ENCODE measurements around the gene TOB2. TPM values are rescaled to one million over a fixed set of nuclear protein-coding genes. Genes with fewer than 3 reads are reported as not detected.
A peak's percentile ranks its signal among the peaks of the same experiment; 100 is the strongest.

The TOB2 gene
- polyA plus RNA-seq, 1 experiment, result 24.3 TPM

DNA sequence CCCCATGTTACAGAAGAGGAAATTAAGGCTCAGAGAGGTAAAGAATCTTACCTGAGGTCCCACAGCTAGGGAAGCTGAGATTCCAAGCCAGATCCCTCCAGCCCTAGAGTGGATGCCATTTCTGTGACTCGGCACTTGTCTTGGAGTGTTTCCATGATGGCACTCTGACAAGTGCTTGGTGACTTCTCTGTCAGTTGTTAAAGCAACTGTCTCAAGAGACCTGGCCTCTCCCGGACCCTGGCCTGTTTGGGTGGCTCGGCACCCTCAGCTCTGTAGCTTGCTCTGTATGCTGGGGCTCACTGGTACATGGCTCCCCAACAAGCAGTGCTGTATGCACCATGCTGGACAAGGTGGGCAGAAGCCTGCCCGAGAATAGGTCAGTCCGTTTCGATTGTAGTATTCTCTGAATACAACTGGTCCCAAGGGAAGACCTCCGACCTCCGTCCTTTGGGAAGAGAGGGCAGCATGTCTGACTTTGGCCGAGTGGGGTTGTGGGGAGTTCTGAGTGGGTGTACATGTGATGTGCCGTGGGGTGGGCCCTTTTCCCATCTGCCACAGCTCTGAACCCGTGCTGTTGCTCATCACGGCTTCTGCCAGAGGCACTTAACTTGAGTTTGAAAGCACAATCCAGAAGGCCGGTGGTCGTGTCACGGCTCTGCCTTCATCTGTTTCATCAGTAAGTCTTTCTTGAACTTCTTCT, 34.7 kb upstream of the TOB2 start:
- H3K4me3 ChIP-seq (ENCODE audit: low read depth, low read length), result no peak overlapping the region
- TF ChIP-seq CTCF (IDR thresholded peaks at IDR 0.05; ENCODE audit: insufficient read depth, low read depth, low read length), result no peak

GRCh38 chr22:41480397-41480735, 33.8 kb upstream of the TOB2 start:
- Histone ChIP-seq H3K36me3 (ENCODE audit: control insufficient read depth, insufficient read depth, low read length) (no peaks in the 10 kb centered on the region), H3K4me3 (ENCODE audit: low read depth, low read length) (no peak overlapping the region), H3K27me3 (ENCODE audit: control insufficient read depth, insufficient read depth, low read length) (no peaks in the 10 kb centered on the region)
- no peak for TF ChIP-seq CTCF (IDR thresholded peaks at IDR 0.05; ENCODE audit: insufficient read depth, low read depth, low read length)
- no peak for DNase-seq (ENCODE audit: low read depth)
- POLR2A ChIA-PET, result interaction anchor here (0.6 kb wide), 1 partner anchor 37 kb away, joined by 3 read pairs; no protein-coding TSS in a partner anchor
- CTCF ChIA-PET, result interaction anchor here (0.9 to 4.2 kb wide), 7 partner anchors 11 to 117 kb away, joined by 3 to 17 read pairs (median 7); partner anchors contain the start of genes ACO2 and PHF5A

More for the DNA sequence above, 34.7 kb upstream of the TOB2 start:
- POLR2A ChIA-PET, result interaction anchor here (0.6 kb wide), 1 partner anchor 36 kb away, joined by 3 read pairs; no protein-coding TSS in a partner anchor
- CTCF ChIA-PET, result interaction anchor here (1.3 to 4.2 kb wide), 6 partner anchors 10 to 116 kb away, joined by 3 to 17 read pairs (median 8); partner anchors contain the start of genes ACO2 and PHF5A
- no peak for DNase-seq (ENCODE audit: low read depth)
- Histone ChIP-seq H3K36me3 (ENCODE audit: control insufficient read depth, insufficient read depth, low read length) (no peaks in the 10 kb centered on the region), H3K27me3 (ENCODE audit: control insufficient read depth, insufficient read depth, low read length) (no peaks in the 10 kb centered on the region)

DNA sequence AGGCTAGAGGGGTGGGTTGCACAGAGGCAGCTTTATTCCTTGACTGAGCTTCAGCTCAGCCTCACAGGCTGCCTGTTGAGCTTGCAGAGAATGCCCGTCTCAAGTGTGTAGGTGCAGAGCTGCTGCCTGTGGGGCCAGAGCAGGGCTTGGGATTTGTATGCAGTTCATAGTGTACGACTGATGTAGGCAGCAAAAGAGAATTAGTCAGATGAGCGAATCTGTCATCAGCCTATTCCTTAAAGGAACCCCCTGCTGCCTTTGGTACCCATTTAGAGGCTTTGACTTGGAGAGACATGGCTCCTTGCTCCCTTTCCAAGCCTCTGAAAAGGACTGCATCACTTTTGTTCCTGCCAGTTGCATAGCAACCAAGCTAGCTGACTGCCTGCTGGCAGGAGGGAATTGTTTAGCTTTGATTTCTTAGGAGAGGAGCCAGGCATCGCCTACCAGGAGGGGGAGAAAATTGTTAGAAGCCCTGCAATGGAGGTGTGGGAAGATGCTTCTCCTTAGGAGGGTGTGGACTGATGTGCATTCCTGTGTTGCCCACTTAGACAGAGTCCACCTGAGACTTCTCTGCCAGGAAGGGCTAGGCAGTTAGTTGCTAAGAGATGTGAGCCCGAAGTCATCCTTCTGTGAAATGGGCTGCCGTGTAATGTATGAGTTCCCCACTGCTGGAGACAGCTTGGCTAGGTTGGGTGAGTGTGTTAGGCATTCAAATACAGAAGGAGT, 33.2 kb upstream of the TOB2 start:
- Histone ChIP-seq H3K4me3 (ENCODE audit: low read depth, low read length) (no peak overlapping the region), H3K27me3 (ENCODE audit: control insufficient read depth, insufficient read depth, low read length) (no peaks in the 10 kb centered on the region), H3K36me3 (ENCODE audit: control insufficient read depth, insufficient read depth, low read length) (no peaks in the 10 kb centered on the region)
- CTCF ChIA-PET, result interaction anchor here (0.9 to 4.2 kb wide), 5 partner anchors 12 to 76 kb away, joined by 3 to 17 read pairs (median 5); no protein-coding TSS in a partner anchor
- DNase-seq (ENCODE audit: low read depth), result no peak
- 0 out of 2 replicates have a peak, but pooled peaks have one; percentile 4 for TF ChIP-seq CTCF (IDR thresholded peaks at IDR 0.05; ENCODE audit: insufficient read depth, low read depth, low read length)
- POLR2A ChIA-PET, result no interaction called here

GRCh38 chr22:41478891-41479521, 32.4 kb upstream of the TOB2 start:
- Histone ChIP-seq H3K36me3 (ENCODE audit: control insufficient read depth, insufficient read depth, low read length) (no peaks in the 10 kb centered on the region), H3K4me3 (ENCODE audit: low read depth, low read length) (no peak overlapping the region), H3K27me3 (ENCODE audit: control insufficient read depth, insufficient read depth, low read length) (no peaks in the 10 kb centered on the region)
- TF ChIP-seq CTCF (IDR thresholded peaks at IDR 0.05; ENCODE audit: insufficient read depth, low read depth, low read length), result no peak
- ChIA-PET CTCF (interaction anchor here (1.2 to 4.2 kb wide), 2 partner anchors 9 to 39 kb away, joined by 3 to 17 read pairs; no protein-coding TSS in a partner anchor), POLR2A (no interaction called here)
- DNase-seq (ENCODE audit: low read depth), result no peak

DNA sequence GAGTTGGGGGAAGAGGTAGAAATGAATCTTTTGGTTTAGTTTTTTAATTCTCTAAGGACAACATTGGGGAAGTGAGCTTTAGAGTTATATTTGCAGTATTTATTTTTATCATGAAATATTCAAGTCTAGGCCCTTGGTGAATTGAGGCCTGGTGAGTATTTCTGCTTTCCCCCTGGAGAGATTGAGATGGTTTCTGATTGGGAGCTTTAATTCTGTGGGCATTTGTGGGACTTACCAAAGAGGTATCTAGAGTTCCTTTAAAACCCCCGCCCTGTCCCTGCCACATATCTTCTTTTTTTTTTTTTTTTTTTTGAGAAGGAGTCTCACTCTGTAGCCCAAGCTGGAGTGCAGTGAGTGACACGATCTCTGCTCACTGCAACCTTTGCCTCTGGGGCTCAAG, 31.9 kb upstream of the TOB2 start:
- ChIA-PET CTCF (interaction anchor here (1.2 to 4.2 kb wide), 2 partner anchors 9 to 39 kb away, joined by 3 to 17 read pairs; no protein-coding TSS in a partner anchor), POLR2A (no interaction called here)
- no peaks in the 10 kb centered on the region for H3K27me3 ChIP-seq (ENCODE audit: control insufficient read depth, insufficient read depth, low read length)
- no peak for DNase-seq (ENCODE audit: low read depth)
- H3K4me3 ChIP-seq (ENCODE audit: low read depth, low read length), result no peak overlapping the region
- TF ChIP-seq CTCF (IDR thresholded peaks at IDR 0.05; ENCODE audit: insufficient read depth, low read depth, low read length), result no peak
- H3K36me3 ChIP-seq (ENCODE audit: control insufficient read depth, insufficient read depth, low read length), result no peaks in the 10 kb centered on the region

All from BJ (cell line).